ENCODE results near the gene EPGN.

EPGN gene

DNA sequence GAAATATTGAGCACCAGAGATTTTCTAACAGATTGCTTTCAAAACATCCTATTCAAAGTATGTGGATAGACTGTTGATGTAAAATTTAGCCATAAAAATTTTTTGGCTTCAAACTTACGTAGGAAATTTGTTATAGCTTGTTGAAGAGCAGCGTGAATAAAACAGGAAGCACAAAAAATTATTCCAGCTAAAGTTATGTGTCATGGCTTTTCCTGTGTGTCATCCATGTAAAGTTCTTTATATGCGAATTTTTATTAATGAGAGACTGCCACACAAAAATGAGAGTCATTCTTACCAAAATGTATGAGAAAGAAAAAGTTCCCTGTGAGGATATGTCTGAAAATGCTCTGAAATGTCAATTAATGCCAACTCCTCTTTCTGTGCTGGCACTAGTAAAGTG, 19.5 kb downstream of the EPGN start:
- no peaks in the 10 kb centered on the region for H3K27me3 ChIP-seq (ENCODE audit: low read length)

DNA sequence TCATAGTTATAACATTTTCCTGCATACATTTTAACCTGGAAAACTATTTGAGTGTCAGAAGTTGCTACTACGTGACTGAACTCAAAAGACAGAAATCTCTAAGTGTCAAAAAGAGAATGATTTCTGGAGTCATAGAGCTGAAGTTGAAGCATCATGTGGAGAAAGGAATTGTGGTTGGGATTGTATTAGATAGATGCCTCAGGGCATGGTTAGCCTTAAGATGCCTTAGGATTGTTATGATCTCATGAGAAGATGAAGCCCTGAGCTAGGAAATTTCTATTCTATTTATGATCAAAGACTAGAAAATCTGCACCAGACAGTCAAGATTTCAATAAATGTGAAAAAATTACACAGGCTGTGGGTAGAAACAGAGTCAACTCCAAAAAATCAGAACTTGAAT, 20.2 kb downstream of the EPGN start:
- no peaks in the 10 kb centered on the region for H3K9me3 ChIP-seq (ENCODE audit: insufficient read depth, low read length)
- no peak overlapping the region for H3K4me3 ChIP-seq (ENCODE audit: insufficient read depth, low read length, poor library complexity, severe bottlenecking)
- H3F3A ChIP-seq (ENCODE audit: insufficient read depth), result no peaks in the 10 kb centered on the region
- H2AFZ ChIP-seq (ENCODE audit: low read depth, low read length, severe bottlenecking), result no peak overlapping the region
- H4K20me1 ChIP-seq (ENCODE audit: low read depth, low read length), result no peaks in the 10 kb centered on the region
- H3K9ac ChIP-seq (ENCODE audit: low read length), result no peak overlapping the region
- no peaks in the 10 kb centered on the region for H3K36me3 ChIP-seq (ENCODE audit: low read length)
- no peak overlapping the region for H3K27ac ChIP-seq (ENCODE audit: low read depth, low read length)
- no peaks in the 10 kb centered on the region for H3K79me2 ChIP-seq (ENCODE audit: insufficient read depth, low read length)
- H3K9me2 ChIP-seq (replicated peaks; ENCODE audit: insufficient read depth, low read length), result no peaks in the 10 kb centered on the region
- no peak overlapping the region for H3K4me2 ChIP-seq (ENCODE audit: low read depth, low read length, poor library complexity, severe bottlenecking)
- no peak for TF ChIP-seq EZH2phosphoT487 (conservative IDR thresholded peaks at IDR 0.05; ENCODE audit: low read length)
- TF ChIP-seq, protein P1, sequence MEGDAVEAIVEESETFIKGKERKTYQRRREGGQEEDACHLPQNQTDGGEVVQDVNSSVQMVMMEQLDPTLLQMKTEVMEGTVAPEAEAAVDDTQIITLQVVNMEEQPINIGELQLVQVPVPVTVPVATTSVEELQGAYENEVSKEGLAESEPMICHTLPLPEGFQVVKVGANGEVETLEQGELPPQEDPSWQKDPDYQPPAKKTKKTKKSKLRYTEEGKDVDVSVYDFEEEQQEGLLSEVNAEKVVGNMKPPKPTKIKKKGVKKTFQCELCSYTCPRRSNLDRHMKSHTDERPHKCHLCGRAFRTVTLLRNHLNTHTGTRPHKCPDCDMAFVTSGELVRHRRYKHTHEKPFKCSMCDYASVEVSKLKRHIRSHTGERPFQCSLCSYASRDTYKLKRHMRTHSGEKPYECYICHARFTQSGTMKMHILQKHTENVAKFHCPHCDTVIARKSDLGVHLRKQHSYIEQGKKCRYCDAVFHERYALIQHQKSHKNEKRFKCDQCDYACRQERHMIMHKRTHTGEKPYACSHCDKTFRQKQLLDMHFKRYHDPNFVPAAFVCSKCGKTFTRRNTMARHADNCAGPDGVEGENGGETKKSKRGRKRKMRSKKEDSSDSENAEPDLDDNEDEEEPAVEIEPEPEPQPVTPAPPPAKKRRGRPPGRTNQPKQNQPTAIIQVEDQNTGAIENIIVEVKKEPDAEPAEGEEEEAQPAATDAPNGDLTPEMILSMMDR (IDR thresholded peaks at IDR 0.05; ENCODE audit: insufficient read depth, low read length, poor library complexity, severe bottlenecking), result no peak
- H3K27me3 ChIP-seq (ENCODE audit: low read length), result no peaks in the 10 kb centered on the region

More for the DNA sequence above, 19.5 kb downstream of the EPGN start:
- H3K27ac ChIP-seq (ENCODE audit: low read depth, low read length), result no peak overlapping the region
- H3K79me2 ChIP-seq (ENCODE audit: insufficient read depth, low read length), result no peaks in the 10 kb centered on the region
- H3K36me3 ChIP-seq (ENCODE audit: low read length), result no peaks in the 10 kb centered on the region
- no peaks in the 10 kb centered on the region for H3F3A ChIP-seq (ENCODE audit: insufficient read depth)
- H3K4me2 ChIP-seq (ENCODE audit: low read depth, low read length, poor library complexity, severe bottlenecking), result no peak overlapping the region
- H2AFZ ChIP-seq (ENCODE audit: low read depth, low read length, severe bottlenecking), result no peak overlapping the region
- no peaks in the 10 kb centered on the region for H3K9me3 ChIP-seq (ENCODE audit: insufficient read depth, low read length)
- H3K9ac ChIP-seq (ENCODE audit: low read length), result no peak overlapping the region
- no peaks in the 10 kb centered on the region for H3K9me2 ChIP-seq (replicated peaks; ENCODE audit: insufficient read depth, low read length)
- no peak overlapping the region for H3K4me3 ChIP-seq (ENCODE audit: insufficient read depth, low read length, poor library complexity, severe bottlenecking)
- H4K20me1 ChIP-seq (ENCODE audit: low read depth, low read length), result no peaks in the 10 kb centered on the region
- TF ChIP-seq, protein P1 (IDR thresholded peaks at IDR 0.05; ENCODE audit: insufficient read depth, low read length, poor library complexity, severe bottlenecking), result no peak
- TF ChIP-seq EZH2phosphoT487 (conservative IDR thresholded peaks at IDR 0.05; ENCODE audit: low read length), result no peak

DNA sequence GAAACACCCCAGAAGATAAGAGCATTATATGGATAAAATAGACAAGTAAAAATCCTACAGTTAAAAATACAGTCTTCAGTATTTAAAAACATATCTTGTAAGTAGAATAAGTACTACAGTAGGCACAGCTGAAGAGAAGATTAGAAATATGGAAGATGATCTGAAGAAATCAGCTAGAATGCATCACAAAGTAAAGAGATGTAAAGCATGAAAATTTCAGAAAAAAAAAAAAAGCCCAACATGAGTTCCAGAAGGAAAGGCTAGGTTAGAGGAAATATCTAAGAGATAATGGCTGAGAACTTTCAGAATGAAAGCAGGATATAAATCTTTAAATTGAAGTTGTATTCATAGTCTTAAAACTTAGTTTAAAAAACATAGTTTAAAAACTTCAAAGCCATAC, 21.0 kb downstream of the EPGN start:
- no peaks in the 10 kb centered on the region for H3K27me3 ChIP-seq (ENCODE audit: low read length)
- H3F3A ChIP-seq (ENCODE audit: insufficient read depth), result no peaks in the 10 kb centered on the region
- no peaks in the 10 kb centered on the region for H3K9me3 ChIP-seq (ENCODE audit: insufficient read depth, low read length)
- H3K9ac ChIP-seq (ENCODE audit: low read length), result no peak overlapping the region
- no peak overlapping the region for H3K4me3 ChIP-seq (ENCODE audit: insufficient read depth, low read length, poor library complexity, severe bottlenecking)
- no peaks in the 10 kb centered on the region for H4K20me1 ChIP-seq (ENCODE audit: low read depth, low read length)
- H3K27ac ChIP-seq (ENCODE audit: low read depth, low read length), result no peak overlapping the region
- H3K36me3 ChIP-seq (ENCODE audit: low read length), result no peaks in the 10 kb centered on the region
- H3K79me2 ChIP-seq (ENCODE audit: insufficient read depth, low read length), result no peaks in the 10 kb centered on the region
- TF ChIP-seq, protein P1 (IDR thresholded peaks at IDR 0.05; ENCODE audit: insufficient read depth, low read length, poor library complexity, severe bottlenecking), result no peak
- TF ChIP-seq EZH2phosphoT487 (conservative IDR thresholded peaks at IDR 0.05; ENCODE audit: low read length), result no peak
- no peaks in the 10 kb centered on the region for H3K9me2 ChIP-seq (replicated peaks; ENCODE audit: insufficient read depth, low read length)
- H3K4me2 ChIP-seq (ENCODE audit: low read depth, low read length, poor library complexity, severe bottlenecking), result no peak overlapping the region
- no peak overlapping the region for H2AFZ ChIP-seq (ENCODE audit: low read depth, low read length, severe bottlenecking)
